Measurements from ENCODE around the gene DCTN1. TPM values are rescaled to one million over a fixed set of nuclear protein-coding genes. Genes with fewer than 3 reads are reported as not detected.
"Not testable (repeated sequence)": the region's sequence is repeated elsewhere in the genome, so short reads cannot be mapped to it uniquely, and the experiment has no call there.

DCTN1 gene
- 51.5 and 87.0 TPM in 2 replicates for total RNA-seq (2014; rRNA removed; shearing (Covaris generic))

DNA sequence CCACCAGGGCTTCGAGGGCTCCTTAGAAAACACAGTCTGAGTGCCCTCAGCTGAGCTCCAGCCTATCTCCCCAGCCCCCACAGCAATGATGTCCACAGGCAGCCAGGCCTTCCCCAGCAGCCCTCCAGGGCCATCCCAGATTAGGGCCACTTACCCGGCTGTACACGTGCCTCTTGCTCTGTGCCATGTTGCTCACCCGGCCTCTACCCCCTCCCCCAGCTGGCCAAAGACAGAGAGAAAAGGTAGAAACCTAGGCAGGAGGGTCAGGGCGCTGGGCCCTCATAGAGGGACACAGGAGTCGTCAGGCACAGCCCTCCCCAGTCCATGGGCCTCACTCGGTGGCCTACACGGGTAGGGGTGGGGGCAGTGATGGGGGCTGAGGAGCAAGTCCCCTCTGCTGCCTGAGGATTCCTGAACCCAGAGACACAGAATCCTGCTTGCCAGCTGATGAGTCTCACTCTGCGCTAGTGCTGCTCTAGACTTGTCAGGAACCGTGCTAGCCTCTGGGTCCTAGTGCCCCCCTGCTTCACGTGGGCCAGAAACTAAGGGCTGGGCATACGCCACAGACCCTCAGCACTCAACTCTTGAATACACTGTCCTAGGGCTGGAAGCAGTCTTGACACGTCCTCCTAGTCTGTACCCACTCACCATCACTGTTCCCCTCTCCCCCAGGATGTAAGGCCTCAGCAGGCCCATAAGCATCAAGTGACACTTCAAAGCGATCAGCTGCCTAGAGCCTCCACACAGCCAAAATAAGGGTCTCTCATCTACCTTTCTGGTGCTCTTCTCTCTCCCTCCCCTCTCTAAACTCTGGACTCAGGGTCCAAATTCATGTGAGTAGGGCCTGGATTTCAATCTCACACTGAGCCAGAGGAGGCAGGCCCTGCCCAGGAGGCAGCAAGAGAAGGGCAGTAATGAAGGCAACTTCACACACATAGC, at the start of gene DCTN1:
Gene DCTN1 (minus strand): TSS at position 461 of the 939 bp plus-strand sequence. CDS start 274 bp downstream, at position 187.
- peak; percentile 22 for DNase-seq (ENCODE audit: low read depth)

GRCh38 chr2:74428675-74429074, 48.6 kb upstream of the DCTN1 start:
- no peak for DNase-seq (ENCODE audit: low read depth)

GRCh38 chr2:74427551-74427950, 47.4 kb upstream of the DCTN1 start:
- DNase-seq (ENCODE audit: low read depth), result peak; percentile 13

DNA sequence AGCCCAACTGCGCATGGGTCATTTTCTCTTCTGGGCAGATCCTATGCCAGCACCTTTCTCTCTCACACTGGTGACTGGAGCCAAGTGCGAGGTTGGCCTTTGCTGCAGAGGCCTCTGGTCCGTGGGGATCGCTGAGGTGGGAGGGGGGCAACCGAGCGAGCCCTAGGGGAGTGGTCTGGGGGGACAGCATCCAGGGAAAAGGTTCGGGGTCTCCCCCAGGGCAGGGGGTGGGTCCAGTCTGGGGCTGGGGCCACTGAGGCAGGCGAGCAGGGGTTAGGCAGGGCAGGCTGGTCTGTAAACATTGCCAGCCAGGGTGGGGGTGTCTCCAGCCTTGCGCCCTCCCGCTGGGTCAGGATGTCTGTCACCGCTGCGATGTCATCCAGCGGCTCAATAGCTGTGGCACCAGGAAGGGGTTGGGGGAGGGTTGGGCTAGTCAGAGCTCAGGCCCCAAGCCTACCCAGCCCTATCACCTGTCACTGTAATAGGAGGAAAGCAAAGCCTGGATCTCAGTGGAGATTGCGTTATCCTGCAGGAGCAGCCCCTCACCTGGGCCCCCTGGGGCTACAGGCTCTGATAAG, 46.2 kb upstream of the DCTN1 start:
- DNase-seq (ENCODE audit: low read depth), result no peak

GRCh38 chr2:74425523-74425922, 45.4 kb upstream of the DCTN1 start:
- DNase-seq (ENCODE audit: low read depth), result no peak

DNA sequence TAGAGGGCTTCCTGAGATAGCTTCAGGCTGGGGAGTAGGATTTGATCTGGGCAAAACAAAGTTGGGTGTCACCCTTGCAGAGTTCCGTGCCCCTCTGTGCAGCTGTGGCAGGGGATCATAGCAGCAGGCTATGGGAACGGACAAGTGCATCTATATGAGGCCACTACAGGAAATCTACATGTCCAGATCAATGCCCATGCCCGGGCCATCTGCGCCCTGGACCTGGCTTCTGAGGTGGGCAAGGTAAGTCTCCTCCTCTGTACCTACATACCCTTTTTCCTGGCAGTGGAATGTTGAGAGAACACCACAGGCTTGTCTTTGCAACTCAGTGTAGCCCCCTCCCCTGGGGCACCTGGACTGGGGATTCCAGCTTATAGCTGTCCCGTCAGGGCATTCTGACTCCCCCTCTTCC, 44.9 kb upstream of the DCTN1 start:
- DNase-seq (ENCODE audit: low read depth), result no peak

DNA sequence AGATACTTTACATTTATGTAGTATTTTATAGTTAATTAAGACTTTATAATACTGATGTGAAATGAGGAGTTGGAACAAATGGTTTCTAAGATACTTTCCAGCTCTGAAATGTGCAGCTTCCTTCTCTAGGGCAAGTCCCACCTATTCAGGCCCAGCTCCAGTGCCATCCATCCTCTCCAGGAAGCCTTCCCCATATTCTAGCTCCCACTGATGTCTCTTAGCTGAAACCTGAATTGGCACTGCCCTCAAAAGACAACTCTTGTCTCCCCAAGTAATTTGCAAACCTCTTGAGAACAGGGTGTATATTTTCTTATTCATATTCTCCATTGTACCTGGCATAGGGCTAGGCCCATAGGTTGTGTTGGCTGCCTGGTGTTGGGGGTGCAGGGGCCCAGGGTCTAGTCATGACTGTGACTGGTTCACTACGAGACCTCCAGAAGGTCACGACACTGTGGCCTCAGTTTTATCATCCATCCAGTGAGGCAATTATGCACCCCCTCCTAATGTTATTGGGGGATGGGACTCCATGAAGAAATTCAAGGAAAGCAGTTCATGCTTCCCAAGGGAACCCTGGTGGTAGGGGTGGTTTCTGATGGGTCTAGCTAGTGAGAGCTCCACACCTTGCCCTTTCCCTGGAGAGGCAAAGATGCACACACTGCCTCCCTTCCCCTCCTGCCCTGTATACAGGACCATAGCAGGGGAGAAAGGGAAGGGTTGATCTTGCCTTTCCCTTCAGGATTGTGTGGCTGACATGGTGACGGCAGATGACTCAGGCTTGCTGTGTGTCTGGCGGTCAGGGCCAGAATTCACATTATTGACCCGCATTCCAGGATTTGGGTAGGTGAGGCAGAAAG, 44.3 kb upstream of the DCTN1 start:
- peak; percentile 23 for DNase-seq (ENCODE audit: low read depth)

GRCh38 chr2:74423231-74424095, 43.4 kb upstream of the DCTN1 start:
- DNase-seq (ENCODE audit: low read depth), result no peak

GRCh38 chr2:74421221-74421870, 41.2 kb upstream of the DCTN1 start, which contains the start of the genes C2orf81 and WDR54:
Gene C2orf81, minus strand, starts transcription at chr2:74421619. Its CDS starts 59 bp downstream, at chr2:74421560.
Gene WDR54, plus strand, starts transcription at chr2:74421730. Its CDS starts 424 bp downstream, at chr2:74422154.
- DNase-seq (ENCODE audit: low read depth), result peak; percentile 90

- DNase-seq (ENCODE audit: low read depth), result not testable (repeated sequence)
Measured at GRCh38 chr2:74420443-74421103, 40.5 kb upstream of the DCTN1 start.

DNA sequence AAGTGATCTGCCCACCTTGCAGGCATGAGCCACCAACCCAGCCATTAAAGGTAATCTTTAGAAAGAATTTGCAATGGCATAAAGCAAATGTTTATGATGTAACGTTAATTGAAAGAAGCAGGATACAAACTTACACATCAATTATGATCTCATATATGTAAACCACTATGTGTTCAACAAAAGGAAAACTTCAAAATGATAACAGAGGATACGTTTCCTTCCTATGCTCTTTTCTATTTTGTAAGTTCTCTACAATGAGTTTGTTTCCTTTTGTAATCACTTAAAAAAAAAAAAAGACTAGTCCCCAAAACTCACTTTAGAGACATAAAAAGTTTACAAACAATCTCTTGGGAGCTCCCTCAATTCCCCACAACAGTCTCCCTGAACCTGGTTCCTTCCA, 39.9 kb upstream of the DCTN1 start:
- no peak for DNase-seq (ENCODE audit: low read depth)

DNA sequence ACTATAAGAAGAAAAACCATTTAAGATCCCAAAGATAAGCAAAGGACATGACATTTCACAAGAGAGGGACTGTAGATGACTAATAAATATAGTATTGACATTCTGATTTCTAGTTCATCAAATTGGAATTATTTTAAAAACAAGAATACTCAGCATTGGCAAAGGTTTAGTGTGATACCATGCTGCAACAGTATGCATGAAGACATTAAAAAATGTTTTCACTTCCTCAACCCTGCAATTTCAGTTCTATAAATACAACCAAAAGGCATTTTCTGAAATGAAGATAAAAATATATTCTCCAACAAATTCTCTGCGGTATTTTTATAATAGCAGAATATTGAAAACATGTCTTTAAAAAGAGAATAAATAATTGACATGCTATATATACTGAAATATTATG, 39.2 kb upstream of the DCTN1 start:
- DNase-seq (ENCODE audit: low read depth), result no peak

DNA sequence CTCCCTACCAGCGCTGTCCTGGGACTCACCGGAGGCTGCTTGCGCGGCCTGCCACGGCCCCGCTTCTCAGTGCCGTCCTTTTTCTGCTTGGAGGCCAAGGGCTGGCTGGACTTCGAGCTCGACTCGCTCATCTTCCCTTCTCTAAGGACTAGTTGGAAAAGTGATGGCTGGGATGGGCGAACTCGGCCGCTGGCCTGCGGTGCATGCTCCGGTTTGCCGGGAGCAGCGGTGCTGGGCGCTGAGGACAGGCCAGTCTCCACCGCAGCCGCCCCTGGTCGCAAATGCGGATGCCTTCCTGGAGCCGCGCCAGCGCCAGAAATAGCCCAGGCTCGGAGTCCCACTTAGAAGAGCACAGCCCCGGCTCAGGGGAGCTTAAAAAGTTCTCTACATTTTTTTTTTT, 38.2 kb upstream of the DCTN1 start:
- no peak for DNase-seq (ENCODE audit: low read depth)

- no peak for DNase-seq (ENCODE audit: low read depth)
Measured at GRCh38 chr2:74417763-74418162, 37.7 kb upstream of the DCTN1 start.

- DNase-seq (ENCODE audit: low read depth), result no peak
Measured at GRCh38 chr2:74417197-74417596, 37.1 kb upstream of the DCTN1 start.

DNA sequence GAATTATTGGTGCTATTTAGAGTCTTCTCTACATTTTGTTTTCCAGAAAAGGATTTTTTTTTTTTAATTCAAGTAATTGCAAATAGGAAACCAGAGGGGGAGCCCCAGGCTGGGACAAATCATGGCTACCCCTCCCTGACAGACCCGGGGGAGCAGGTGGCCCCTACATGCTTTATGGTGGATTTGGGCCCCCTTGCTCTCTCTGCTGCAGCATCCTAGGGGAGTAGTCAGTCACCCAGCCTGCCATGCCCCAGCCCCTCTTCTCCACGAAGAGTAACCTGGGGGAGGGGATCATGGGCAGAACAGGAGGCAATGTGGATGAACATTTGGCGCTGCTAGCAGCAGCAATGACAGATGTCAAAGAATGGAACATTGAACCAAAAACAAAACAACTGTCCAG, 36.7 kb upstream of the DCTN1 start:
- DNase-seq (ENCODE audit: low read depth), result no peak

GRCh38 chr2:74415762-74416395, 35.8 kb upstream of the DCTN1 start:
- DNase-seq (ENCODE audit: low read depth), result no peak

DNA sequence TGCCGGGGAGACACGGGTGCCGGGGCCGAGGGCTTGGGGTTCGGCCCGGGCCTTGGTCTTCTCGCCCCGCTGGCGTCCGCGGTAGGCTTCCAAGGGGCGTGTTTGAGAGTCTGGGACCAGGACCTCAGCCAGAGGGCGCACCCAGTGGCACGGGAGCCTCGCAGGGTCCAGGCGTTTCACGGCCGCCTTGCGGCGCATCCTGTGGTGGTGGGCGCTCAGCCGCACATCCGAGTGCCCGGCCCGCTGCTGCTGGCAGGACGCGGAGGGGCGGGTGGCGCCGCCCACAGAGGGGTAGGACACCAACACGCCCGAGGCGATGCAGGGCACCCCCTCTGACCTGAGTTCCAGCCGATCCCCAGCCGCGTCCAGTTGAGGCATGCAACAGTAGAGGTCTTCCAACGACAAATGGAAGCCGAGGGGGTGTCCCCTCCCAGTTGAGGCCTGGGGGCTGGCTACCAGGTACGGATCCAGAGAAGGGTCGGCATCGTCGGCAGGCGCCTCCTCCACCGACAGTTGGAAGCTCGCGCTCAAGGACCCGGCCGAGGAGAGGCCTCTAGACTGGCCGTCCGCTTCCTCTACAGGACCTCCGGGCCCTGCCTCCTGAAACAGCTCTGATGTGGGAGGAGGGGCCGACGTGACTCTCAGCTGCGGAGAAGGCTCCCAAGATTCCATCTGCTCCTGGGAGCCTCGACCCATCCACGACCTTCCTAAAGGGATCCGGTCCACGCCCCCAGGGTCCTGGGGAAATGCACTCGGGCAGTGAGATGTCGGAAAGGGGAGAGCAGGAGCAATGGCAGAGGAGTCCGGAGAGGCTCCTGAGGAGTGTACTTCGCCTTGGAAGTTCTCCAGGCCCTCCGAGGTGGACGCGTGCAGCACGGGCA, 35.0 kb upstream of the DCTN1 start:
- peak; percentile 27 for DNase-seq (ENCODE audit: low read depth)

Data from M059J (cell line).